ENCODE data around the gene HIVEP3.

HIVEP3 gene

DNA sequence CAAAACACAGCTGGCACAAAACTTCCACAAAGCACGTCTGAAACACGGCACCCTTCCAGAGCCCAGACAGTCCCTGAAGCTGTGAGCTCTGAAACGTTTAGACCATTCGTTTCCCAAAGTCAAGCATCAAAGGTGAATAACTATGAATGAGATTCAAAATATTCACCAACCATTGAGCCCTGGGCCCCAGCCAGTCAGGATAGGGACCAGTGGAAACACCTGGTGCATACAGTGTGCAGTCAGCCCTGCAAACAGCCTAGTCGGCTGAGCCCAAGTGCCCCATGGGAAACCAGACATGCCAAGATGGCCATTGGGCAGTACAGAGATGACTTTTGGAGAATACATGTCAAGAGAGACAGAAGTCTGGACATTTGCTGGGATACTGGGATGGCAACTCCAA lies 343.9 kb downstream of the HIVEP3 start:
- no peak for DNase-seq

DNA sequence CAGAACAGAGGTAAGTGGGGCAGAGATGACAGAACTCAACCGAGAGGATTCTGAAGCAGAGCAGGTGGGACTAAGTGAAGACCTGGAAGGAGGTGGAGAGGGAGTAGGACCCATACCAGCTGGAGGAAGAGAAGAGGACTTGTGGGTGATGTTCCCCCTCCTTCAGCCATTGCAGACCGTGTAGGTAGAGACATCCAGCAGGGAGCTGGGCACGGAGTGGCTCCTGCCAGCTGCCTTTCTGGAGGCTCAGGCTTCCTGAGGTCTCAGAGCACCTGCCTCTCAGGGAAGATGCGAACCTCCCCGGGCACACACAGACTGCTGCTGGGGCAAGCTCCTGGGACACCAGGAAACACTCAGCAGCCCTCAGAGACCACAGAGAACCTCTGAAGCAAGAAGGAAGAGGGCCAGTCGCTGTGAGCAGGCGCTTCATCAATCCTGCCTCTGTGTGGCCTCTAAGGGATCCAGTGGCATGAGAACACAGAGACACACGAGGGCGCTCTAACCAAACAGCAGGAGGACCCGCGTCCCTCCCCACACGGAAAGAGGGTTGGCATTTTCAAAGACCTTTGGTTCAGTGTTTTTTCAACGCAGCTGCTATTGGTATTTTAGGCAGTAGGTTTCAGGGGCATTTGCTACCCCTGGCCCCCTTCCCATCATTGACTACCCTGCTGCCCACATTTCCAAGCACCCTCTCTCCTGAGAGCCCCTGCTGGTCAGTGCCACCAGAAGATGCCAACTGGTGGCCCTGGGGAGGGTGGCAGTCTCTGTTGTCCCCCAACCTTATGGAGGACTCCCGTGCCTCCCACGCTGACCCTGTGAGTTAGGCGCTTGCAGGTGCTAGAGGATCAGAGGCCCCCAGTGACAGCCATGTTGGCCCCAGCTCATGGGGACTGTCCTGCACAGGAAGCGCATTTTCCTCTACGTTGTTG lies 344.7 kb downstream of the HIVEP3 start:
- DNase-seq, result peak; percentile 86

DNA sequence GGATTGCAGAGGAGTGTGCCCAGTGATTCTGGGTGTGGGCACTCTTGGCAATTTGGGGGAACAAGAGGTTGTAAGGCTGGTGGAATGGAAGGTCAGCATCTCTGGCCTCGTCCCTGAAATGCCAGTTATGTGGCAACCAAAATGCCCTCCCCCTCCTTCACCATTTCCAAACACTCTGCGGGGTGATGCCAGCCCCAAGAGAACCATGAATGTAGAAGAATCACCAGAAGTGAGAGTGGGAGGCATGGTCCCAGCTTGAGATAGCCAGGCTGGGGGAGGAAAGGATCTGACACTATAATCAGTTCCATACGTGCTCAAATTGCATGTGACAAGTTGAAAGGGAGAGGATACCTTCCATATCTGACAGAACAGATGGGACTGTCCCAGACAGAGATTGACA lies 345.5 kb downstream of the HIVEP3 start:
- DNase-seq, result no peak

GRCh38 chr1:41572224-41572623 lies 346.5 kb downstream of the HIVEP3 start:
- no peak for DNase-seq

DNA sequence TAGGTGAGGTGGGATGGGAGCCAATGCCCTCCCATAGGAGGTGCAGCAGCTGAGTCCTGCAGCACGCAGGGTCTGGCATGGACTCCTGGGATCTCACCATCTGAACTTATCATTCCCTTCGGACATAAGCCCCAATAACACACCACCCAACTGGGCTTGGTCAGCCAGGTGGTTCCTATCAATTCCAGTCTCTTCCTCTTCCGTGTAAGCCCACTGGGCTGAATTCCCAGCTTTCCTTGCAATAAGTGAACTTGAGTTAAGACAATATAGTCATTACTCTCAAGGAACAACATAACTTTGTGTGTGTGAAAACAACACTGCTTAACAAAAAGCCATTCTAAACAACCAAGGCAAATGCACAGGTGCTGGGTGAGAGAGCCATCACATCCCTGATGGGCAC lies 347.7 kb downstream of the HIVEP3 start:
- DNase-seq, result no peak

GRCh38 chr1:41568204-41568603 lies 350.5 kb downstream of the HIVEP3 start:
- DNase-seq, result no peak

DNA sequence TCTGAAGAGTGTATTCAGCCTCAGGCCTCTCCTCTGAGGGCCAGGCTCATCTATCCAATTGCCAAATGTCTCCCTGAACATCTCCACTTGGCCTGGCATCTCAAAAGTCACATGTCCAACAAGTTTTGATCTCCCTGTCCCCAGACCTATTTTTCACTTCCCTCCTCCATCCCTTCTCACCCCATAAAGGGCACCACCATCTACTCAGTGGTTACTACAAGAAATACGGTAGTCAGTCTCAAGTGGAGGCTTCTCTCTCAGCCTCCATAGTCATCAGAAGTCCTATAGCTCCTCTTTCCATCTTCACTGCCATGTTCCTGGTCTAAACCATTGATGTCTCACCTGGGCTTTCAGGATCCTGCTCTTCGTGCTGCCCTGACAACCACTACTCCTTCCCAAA lies 351.8 kb downstream of the HIVEP3 start:
- peak; percentile 14 for DNase-seq

DNA sequence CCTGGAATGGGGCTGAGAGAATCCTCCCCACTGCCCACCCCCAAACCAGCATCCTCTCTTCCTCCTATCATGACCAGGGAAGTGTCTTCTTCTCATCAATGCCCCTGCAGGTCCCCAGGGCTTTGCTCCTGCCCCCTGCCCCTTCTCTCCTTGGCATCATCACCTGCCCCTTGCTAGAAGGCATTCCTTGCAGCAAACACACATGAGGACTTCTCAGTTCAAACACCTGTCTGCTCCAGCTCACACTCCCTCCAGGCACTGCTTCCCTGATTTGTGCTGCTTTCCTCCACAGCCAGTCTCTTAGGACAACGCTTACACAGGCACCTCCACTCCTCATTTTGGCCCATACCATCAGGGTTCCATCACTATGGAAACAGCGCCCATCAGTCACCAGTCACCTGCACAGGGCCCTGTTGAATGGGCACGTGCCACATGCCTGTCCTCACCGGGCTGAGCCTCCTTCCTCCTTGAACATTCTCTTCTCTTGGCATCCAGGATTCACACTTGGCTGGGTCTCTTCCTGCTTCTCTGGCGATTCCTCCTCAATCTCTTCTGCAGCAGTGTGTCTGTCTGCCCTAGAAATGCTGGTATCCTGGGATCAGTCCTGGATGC lies 352.3 kb downstream of the HIVEP3 start:
- DNase-seq, result peak; percentile 9

- no peak for DNase-seq
Measured at GRCh38 chr1:41564741-41565475, 353.8 kb downstream of the HIVEP3 start.

- DNase-seq, result no peak
Measured at GRCh38 chr1:41562328-41562727, 356.4 kb downstream of the HIVEP3 start.

GRCh38 chr1:41560931-41561330 lies 357.8 kb downstream of the HIVEP3 start:
- DNase-seq, result peak; percentile 6

DNA sequence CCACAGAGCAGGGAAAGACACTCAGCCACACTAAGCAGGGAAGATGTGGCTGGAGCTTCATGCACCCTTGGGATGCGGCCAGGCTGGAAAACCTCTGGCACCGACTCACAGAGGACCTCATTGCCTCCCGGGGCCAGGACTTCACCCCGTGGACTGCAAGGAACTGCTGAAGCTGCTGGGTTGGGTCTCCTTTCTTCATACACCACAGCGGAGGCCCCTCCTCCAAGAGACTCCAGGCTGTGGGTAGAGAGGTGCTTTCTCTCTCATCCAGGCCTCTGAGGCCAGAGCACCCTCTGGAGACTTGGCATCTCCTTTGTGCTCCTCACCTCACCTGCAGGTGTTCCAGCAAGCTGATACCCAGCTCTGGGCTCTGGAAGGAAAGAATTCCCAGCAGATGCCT lies 358.2 kb downstream of the HIVEP3 start:
- peak; percentile 10 for DNase-seq

- no peak for DNase-seq
Measured at GRCh38 chr1:41559331-41559730, 359.4 kb downstream of the HIVEP3 start.

DNA sequence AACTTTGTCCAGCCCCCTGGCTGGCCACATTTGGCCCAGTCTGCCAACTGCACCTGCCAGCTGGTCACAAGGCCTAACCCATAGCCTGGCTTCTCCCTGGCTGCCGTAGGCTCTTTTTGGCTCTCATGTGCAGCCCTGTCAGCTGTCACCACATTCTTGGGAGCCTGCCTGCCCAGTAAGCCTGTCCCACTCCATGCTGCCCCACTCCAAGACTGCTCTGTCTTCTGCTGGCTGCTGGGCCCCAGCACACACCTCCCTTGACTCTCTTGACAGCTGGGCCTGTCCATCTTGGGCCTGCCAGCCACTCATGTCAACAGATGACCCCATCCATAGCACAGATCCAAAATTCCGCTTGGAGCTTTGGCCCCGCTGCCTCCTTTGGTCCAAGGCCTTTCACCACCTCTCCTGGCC lies 360.0 kb downstream of the HIVEP3 start:
- peak; percentile 10 for DNase-seq

DNA sequence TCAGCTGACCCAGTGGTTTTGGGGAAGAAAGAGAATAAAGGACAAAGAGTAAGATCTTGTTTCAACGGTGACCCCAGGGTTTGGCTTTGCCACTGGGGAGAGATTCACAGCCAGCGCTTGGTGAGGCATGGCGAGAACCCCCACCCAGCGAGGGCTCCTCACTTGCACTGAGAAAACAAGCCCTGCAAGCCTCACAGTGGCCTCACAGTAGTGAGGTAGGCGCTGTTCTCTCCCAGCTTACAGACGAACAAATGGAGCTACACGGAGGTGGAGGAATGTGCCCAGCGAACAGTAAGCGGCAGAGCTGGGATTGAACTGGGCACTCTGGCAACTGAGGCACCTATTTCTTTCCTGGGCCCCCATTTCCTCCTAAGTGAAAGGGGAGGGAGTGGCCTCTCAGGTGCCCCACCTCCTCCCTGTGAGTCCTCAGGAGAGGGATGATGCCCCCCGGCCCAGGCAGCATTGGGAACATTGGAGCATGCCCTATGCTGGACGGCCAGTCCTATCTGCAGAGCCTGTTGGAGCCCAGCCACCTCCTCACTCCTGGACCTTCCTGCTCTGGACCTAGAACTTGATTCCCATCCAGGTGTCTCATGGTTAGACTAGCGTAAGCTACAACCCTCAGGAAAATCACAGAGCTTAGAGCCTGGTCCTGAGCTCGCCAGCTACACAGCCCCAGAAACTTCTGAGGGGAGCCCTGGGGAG lies 360.8 kb downstream of the HIVEP3 start:
- peak; percentile 14 for DNase-seq

DNA sequence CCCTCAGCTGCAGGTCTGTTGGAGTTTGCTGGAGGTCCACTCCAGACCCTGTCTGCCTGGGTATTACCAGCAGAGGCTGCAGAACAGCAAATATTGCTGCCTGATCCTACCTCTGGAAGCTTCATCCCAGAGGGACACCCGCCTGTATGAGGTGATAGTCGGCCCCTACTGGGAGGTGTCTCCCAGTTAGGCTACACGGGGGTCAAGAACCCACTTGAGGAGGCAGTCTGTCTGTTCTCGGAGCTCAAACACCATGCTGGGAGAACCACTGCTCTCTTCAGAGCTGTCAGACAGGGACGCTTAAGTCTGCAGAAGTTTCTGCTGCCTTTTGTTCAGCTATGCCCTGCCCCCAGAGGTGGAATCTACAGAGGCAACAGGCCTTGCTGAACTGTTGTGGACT lies 364.0 kb downstream of the HIVEP3 start:
- DNase-seq, result peak; percentile 6

- DNase-seq, result no peak
Measured at GRCh38 chr1:41547781-41548560, 370.8 kb downstream of the HIVEP3 start.

DNA sequence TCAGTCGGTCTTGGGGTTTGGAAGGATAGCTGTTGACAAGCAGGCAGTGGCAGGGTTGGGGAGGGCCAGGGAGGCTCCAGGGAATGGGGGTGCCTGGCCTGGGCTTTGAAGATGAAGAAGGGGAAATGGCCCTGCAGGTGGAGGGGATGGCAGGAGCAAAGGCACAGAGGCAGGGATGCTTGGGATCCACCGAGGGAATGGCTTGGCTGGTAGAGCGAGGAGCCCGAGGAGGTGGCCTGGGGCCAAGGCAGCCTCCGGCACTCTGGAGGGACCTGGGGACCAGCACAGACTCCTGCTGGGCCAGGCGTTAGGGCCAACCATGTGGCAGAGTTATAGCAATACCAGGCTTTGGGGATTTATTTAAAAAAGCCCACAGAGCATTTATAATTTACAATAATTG lies 371.4 kb downstream of the HIVEP3 start:
- DNase-seq, result no peak

DNA sequence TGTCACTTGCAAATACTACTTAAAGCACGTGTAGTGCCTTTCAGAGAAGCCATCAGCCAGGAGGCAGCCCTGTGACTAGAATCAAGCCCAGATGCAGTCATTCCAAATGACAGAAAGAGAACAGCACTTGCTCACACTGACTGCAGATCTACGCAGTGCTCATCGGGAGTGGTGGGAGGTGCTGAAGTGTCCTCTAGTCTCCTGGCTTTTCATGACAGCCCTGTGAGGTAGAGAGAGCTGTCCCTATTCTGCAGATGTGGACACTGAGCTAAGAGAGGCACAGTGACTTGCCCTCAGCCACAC lies 371.9 kb downstream of the HIVEP3 start:
- DNase-seq, result no peak

DNA sequence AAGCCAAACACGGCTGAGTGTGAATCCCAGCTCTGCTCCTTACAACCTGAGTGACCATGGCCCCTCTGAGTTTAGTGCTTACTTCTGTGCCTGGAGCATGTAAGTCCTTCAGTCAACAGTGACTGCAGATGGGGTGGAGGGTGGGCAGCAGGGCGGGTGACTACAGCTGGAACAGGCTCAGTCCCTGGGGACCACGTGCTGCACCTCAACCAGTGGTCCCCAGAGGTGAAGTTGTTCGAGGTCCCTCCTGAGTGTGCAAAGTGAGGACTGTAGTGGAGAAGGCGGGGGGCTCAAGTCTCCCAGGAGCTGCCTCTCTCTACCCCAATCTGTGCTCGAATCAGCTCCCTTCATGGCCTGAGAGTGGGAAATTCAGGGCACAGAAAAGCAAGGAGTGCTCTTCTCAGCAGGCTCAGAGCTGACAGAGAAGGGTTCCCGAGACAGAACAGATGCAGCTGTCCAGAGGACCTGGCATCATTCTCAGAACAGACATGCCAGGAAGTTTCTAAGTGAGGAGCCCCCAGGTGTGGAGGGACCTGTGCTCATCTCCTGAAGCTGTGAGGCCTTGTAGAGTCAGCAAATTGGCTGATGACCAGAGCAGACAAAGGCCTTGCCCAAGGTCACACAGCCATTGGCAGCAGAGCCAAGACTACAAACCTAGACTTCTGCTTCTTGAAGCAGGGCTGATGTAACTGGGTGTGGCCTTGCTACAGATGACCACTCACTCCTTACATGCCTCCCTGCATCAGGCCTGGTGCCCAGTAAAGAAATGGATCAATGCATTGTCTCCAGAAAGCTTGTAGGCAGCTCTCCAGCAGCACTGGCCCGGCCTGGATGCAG lies 372.5 kb downstream of the HIVEP3 start:
- no peak for DNase-seq

- DNase-seq, result no peak
Measured at GRCh38 chr1:41542196-41542930, 376.4 kb downstream of the HIVEP3 start.
